Heart right ventricle (tissue), 16 donors: ENCODE data around the gene PGBD2. TPM values are rescaled to one million over a fixed set of nuclear protein-coding genes. Genes with fewer than 3 reads are reported as not detected.

Source experiments
- ATAC-seq, 8 donors: fragments of 200-7000 bp; cut with Tn5 transposase; one replicate each; pipeline ENCODE4 v1.9.1; 2020; ENCODE audit warnings: mild to moderate bottlenecking in 8 of 8, moderate library complexity in 8 of 8, moderate number of reproducible peaks in 1 of 8
- DNase-seq, 2 donors: peaks; one replicate each; pipeline ENCODE4 v3.0.0-alpha.2; 2020
- H3K27ac ChIP-seq, 10 donors: fragments of 200-600 bp; sonication (generic) in 2 of 10; one replicate each; pipeline versions ENCODE4 v1.5.0 to v1.8.0; 2020 to 2022; ENCODE audit warnings: mild to moderate bottlenecking in 3 of 10
- H3K27me3 ChIP-seq, 7 donors: fragments of 200-600 bp; one replicate each; pipeline ENCODE4 v1.8.0; 2021 to 2022; ENCODE audit warnings: mild to moderate bottlenecking in 2 of 7
- H3K36me3 ChIP-seq, 9 donors: fragments of 200-600 bp; sonication (generic) in 1 of 9; one replicate each; pipeline versions ENCODE4 v1.5.0 to v1.8.0; 2020 to 2022; ENCODE audit warnings: mild to moderate bottlenecking in 2 of 9
- H3K4me1 ChIP-seq, 9 donors: fragments of 200-600 bp; sonication (generic) in 1 of 9; one replicate each; pipeline versions ENCODE4 v1.5.0 to v1.8.0; 2020 to 2022; ENCODE audit warnings: mild to moderate bottlenecking in 4 of 9
- H3K4me3 ChIP-seq, 10 donors: fragments of 200-600 bp; sonication (generic) in 2 of 10; one replicate each; pipeline versions ENCODE4 v1.5.0 to v1.8.0; 2020 to 2022; ENCODE audit warnings: mild to moderate bottlenecking in 7 of 10, moderate library complexity in 2 of 10
- H3K9me3 ChIP-seq, 11 donors: fragments of 200-600 bp in 10 of 11; sonication (generic) in 2 of 11; one replicate each; pipeline versions ENCODE4 v1.5.0 to v1.8.0; 2013 to 2022; ENCODE audit warnings: mild to moderate bottlenecking in 2 of 11, control low read depth in 1 of 11, moderate library complexity in 1 of 11
- WGBS, 2 donors: extraction: QIAGEN DNeasy Blood & Tissue Kit; methylation state at CpG; one replicate each; pipeline ENCODE4 v1.1.7; 2013; ENCODE audit warnings: inconsistent platforms in 1 of 2; 5-methylcytosine and 5-hydroxymethylcytosine counted together
- intact Hi-C, 10 donors: fragments of 100-400 bp; cut with DNase I; formaldehyde crosslinking; loops; one replicate each; pipeline versions ENCODE4 v1.11.1 to v1.14.2; 2022
- polyA plus RNA-seq, 2 donors: library from polyadenylated mRNA; stranded (reverse); fragments of 200-250 nt; gene quantifications; one replicate each; pipeline ENCODE4 v1.2.3, GENCODE V29; 2013
- total RNA-seq, 10 donors: library from RNA; stranded (reverse); fragmentation: NEBNext Ultra II Directional in 3 of 10; extraction: Animal tissue kit (Norgen Biotek cat#: 25700) in 3 of 10; gene quantifications; one replicate each; pipeline versions ENCODE4 v1.2.1 to v1.2.4, GENCODE V29; 2021 to 2023
- TF ChIP-seq, protein P1 (sequence below), 9 donors: fragments of 200-600 bp; sonication (generic) in 2 of 9; IDR thresholded peaks; one replicate each; pipeline versions ENCODE4 v1.5.0 to v1.8.0; 2021 to 2022; ENCODE audit warnings: antibody characterized with exemption in 9 of 9, mild to moderate bottlenecking in 5 of 9, moderate library complexity in 1 of 9
- donor health status: Arrhythmogenic right ventricular cardiomyopathy.
- donor health status: ischemic (EF 13 %, LVEDD 7.1; RV severe dilation, severe dysfunction).
- donor health status: healthy with polysubstance abuse.
- donor health status: DM: no; HTN: yes; CAD: no.
- donor health status: DM: no; HTN: no; CAD: no.
- donor health status: ischemic (EF 25% LVEDD 6.9; RV normal size, moderate dysfunction).
- donor health status: ischemic (EF 25% LVEDD 5.7; RV mildly dilated, moderate dysfunction).
- donor health status: healthy.
- donor health status: DM: yes; HTN: yes; CAD: no.
- donor health status: Ischemic cardiomyopathy.
- donor health status: ischemic (EF 35%, LVEDD 5.7; RV mildly dilated, moderate dysfunction).
- donor health status: nonischemic (EF 11% LVEDD 7.7; RV severe dilation, severe dysfunction).
- donor health status: DM: yes; HTN: yes; CAD: no.
- donor health status: PGD.
- donor health status: ischemic (EF 29% LVEDD 5.4; RV normal size, mild dysfunction).
- donor health status: nonischemic (EF 23%, LVEDD 6.1; RV moderate dilation, normal function).

PGBD2 gene
- total and polyA plus RNA-seq, 12 donors = 1.3 to 3.4 (median 2.2) TPM

GRCh38 chr1:248861616-248862015 lies 44.4 kb upstream of the PGBD2 start:
- Histone ChIP-seq H3K27me3 (no peaks in the 10 kb centered on the region), H3K4me1 (peaks cover 13 to 48% (median 35%) of the 10 kb centered on the region in 9 donors), H3K27ac (no peak overlapping the region), H3K36me3 (no peaks in the 10 kb centered on the region), H3K4me3 (no peak overlapping the region), H3K9me3 (no peaks in the 10 kb centered on the region)
- WGBS, 2 donors = 81 to 94% methylated on average over 2 of the region's 2 CpGs
- TF ChIP-seq, protein P1, sequence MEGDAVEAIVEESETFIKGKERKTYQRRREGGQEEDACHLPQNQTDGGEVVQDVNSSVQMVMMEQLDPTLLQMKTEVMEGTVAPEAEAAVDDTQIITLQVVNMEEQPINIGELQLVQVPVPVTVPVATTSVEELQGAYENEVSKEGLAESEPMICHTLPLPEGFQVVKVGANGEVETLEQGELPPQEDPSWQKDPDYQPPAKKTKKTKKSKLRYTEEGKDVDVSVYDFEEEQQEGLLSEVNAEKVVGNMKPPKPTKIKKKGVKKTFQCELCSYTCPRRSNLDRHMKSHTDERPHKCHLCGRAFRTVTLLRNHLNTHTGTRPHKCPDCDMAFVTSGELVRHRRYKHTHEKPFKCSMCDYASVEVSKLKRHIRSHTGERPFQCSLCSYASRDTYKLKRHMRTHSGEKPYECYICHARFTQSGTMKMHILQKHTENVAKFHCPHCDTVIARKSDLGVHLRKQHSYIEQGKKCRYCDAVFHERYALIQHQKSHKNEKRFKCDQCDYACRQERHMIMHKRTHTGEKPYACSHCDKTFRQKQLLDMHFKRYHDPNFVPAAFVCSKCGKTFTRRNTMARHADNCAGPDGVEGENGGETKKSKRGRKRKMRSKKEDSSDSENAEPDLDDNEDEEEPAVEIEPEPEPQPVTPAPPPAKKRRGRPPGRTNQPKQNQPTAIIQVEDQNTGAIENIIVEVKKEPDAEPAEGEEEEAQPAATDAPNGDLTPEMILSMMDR (IDR thresholded peaks at IDR 0.05) = no peak
- intact Hi-C loops = loop anchor here in 2 of 10 donors (2.0 kb wide), 1 partner anchor 43 kb away; no protein-coding TSS in a partner anchor
- ATAC-seq (no peak), DNase-seq (no peak)

DNA sequence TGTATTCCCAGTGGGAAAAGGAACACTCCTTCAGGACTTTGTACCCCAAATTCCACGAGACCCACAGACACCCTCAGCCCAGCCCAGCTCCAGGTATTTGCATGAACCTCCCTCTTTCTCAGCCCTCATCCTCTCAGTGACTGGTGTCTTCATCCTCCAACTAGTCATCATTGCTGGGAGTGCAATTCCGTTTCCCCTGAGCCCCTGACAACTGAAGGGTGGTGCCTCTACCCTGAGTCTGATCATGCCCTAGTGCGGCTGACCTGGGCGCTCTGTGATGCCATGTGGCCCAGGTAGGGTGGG lies 43.4 kb upstream of the PGBD2 start:
- no peaks in the 10 kb centered on the region for H3K9me3 ChIP-seq
- H3K4me1 ChIP-seq = peaks cover 13 to 40% (median 30%) of the 10 kb centered on the region in 9 donors
- peak overlapping the region in 9 of 10 donors; percentile 43 to 71 (median 63) for H3K27ac ChIP-seq
- ATAC-seq (no peak), DNase-seq (no peak)
- peak overlapping the region in 9 of 10 donors; percentile 54 to 72 (median 63) for H3K4me3 ChIP-seq
- intact Hi-C loops = loop anchor here in 1 of 10 donors (2.0 kb wide), 1 partner anchor 42 kb away; no protein-coding TSS in a partner anchor
- no peaks in the 10 kb centered on the region for H3K36me3 ChIP-seq
- WGBS, 2 donors = 16 to 17% methylated on average over 4 of the region's 4 CpGs
- H3K27me3 ChIP-seq = no peaks in the 10 kb centered on the region
- TF ChIP-seq, protein P1 (IDR thresholded peaks at IDR 0.05) = no peak

GRCh38 chr1:248862998-248863881 lies 42.8 kb upstream of the PGBD2 start:
- H3K4me3 ChIP-seq = peak overlapping the region; percentile 23 to 72 (median 63)
- no peaks in the 10 kb centered on the region for H3K27me3 ChIP-seq
- H3K27ac ChIP-seq = peak overlapping the region in 9 of 10 donors; percentile 43 to 71 (median 63)

DNA sequence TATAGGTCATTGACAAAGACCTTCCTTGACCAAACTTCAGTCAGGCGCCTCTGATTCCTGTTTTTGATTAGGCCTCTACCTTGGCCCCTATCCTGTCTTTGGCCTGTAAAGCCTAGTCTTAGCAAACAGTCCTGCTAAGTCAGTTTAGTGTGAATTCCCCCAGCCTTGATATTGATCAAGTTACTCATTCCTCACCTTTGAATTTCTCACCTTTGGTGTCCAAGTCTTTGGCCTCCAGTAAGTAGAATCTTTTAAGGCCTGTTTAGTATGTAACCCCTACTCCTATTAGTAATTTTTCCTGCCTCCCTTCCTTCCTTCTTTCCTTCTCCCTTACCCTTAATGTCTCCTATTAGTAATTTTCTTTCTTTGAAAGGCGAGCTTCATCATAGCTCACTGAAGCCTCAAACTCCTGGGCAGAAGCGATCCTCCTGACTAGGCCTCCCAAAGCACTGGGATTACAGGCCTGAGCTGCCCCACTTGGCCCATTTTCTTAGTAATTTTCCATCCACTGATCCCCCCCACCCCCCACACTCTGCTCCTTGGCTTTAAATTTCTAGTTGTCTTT lies 34.1 kb upstream of the PGBD2 start:
- DNase-seq = no peak
- no peaks in the 10 kb centered on the region for H3K36me3 ChIP-seq
- peak overlapping the region in 2 of 10 donors; percentile 3 to 98 for H3K27ac ChIP-seq
- peaks cover 0 to 12% (median 3%) of the 10 kb centered on the region in 9 donors for H3K4me1 ChIP-seq
- ATAC-seq = no peak
- H3K4me3 ChIP-seq = peak overlapping the region in 2 of 10 donors; percentile 67
- H3K9me3 ChIP-seq = peaks cover 0 to 6% (median 0%) of the 10 kb centered on the region in 11 donors
- intact Hi-C loops = loop anchor here in 1 of 10 donors (2.0 kb wide), 1 partner anchor 35 kb away; the partner anchor contains the start of gene PGBD2
- no peaks in the 10 kb centered on the region for H3K27me3 ChIP-seq
- 97 to 98% methylated on average over 3 of the region's 3 CpGs for WGBS, 2 donors
- TF ChIP-seq, protein P1 (IDR thresholded peaks at IDR 0.05) = no peak

More at GRCh38 chr1:248862998-248863881, 42.8 kb upstream of the PGBD2 start:
- TF ChIP-seq, protein P1 (IDR thresholded peaks at IDR 0.05) = no peak
- DNase-seq = peak; percentile 88 to 90
- Histone ChIP-seq H3K9me3 (no peaks in the 10 kb centered on the region), H3K4me1 (peaks cover 10 to 34% (median 24%) of the 10 kb centered on the region in 9 donors), H3K36me3 (no peaks in the 10 kb centered on the region)
- WGBS, 2 donors = 1 to 5% methylated on average over 46 of the region's 46 CpGs
- intact Hi-C loops = loop anchor here in 1 of 10 donors (2.0 kb wide), 1 partner anchor 42 kb away; no protein-coding TSS in a partner anchor
- peak; percentile 66 to 86 (median 78) for ATAC-seq
